ENCODE measurements around the gene USP3. TPM values are rescaled to one million over a fixed set of nuclear protein-coding genes. Genes with fewer than 3 reads are reported as not detected.

The USP3 gene
- total and polyA plus RNA-seq, 2 of the 13 experiments (the other 11 are each of a cell fraction or from before 2014, with no cell fraction given) = 14.3 to 61.2 TPM

- no peak for TF ChIP-seq CSRNP1 (CRISPR knock-in tag; IDR thresholded peaks at IDR 0.05)
- TF ChIP-seq ZZZ3 (CRISPR knock-in tag; IDR thresholded peaks at IDR 0.05; ENCODE audit: borderline replicate concordance) = no peak
- TF ChIP-seq SP2 (CRISPR knock-in tag; IDR thresholded peaks at IDR 0.05) = no peak
- TF ChIP-seq TGIF2 (CRISPR knock-in tag; IDR thresholded peaks at IDR 0.05) = no peak
- TF ChIP-seq ZNF687 (CRISPR knock-in tag; IDR thresholded peaks at IDR 0.05) = no peak; the same call in 1 of the 2 replicates
- TF ChIP-seq FOSL2 (CRISPR knock-in tag; IDR thresholded peaks at IDR 0.05) = no peak
- no peak for TF ChIP-seq SKIL (CRISPR knock-in tag; IDR thresholded peaks at IDR 0.05; ENCODE audit: borderline replicate concordance)
- no peak for TF ChIP-seq ZNF615 (CRISPR knock-in tag; IDR thresholded peaks at IDR 0.05; ENCODE audit: borderline replicate concordance)
- TF ChIP-seq ETS1 (CRISPR knock-in tag; IDR thresholded peaks at IDR 0.05) = no peak
- no peak for TF ChIP-seq ZNF382 (CRISPR knock-in tag; IDR thresholded peaks at IDR 0.05; ENCODE audit: borderline replicate concordance)
- TF ChIP-seq ZNF616 (CRISPR knock-in tag; IDR thresholded peaks at IDR 0.05; ENCODE audit: low read depth) = no peak
- no peak for TF ChIP-seq MBNL3 (CRISPR knock-in tag; conservative IDR thresholded peaks at IDR 0.05)
- TF ChIP-seq ZNF607 (CRISPR knock-in tag; IDR thresholded peaks at IDR 0.05; ENCODE audit: borderline replicate concordance) = no peak
- no peak for TF ChIP-seq ZNF598 (CRISPR knock-in tag; IDR thresholded peaks at IDR 0.05; ENCODE audit: borderline replicate concordance)
- no peak for TF ChIP-seq ZNF589 (CRISPR knock-in tag; conservative IDR thresholded peaks at IDR 0.05)
- no peak for TF ChIP-seq ZNF740 (CRISPR knock-in tag; IDR thresholded peaks at IDR 0.05)
Observed at GRCh38 chr15:63599401-63600000, 95.1 kb downstream of the USP3 start (continued).

All from HepG2 (cell line).